HS-5 (cell line): ENCODE measurements around the gene PROP1.
"Not testable (repeated sequence)": the region's sequence is repeated elsewhere in the genome, so short reads cannot be mapped to it uniquely, and the experiment has no call there.

Experiments used
- DNase-seq: peaks from one replicate; pipeline ENCODE4 v3.0.0-alpha.2; 2012; ENCODE audit warnings: low read depth

PROP1 gene

GRCh38 chr5:177945145-177945544, 50.9 kb downstream of the PROP1 start:
- DNase-seq = not testable (repeated sequence)

- not testable (repeated sequence) for DNase-seq
These were observed 52.0 kb downstream of the PROP1 start for GRCh38 chr5:177943805-177944736.

- DNase-seq = not testable (repeated sequence)
These were observed 53.1 kb downstream of the PROP1 start for GRCh38 chr5:177942896-177943295.
